SU-DHL-6 (cell line): ENCODE data around the gene PCDH18.

Source experiments
- CTCF ChIP-seq: fragments of 200-600 bp; sonication (generic); IDR thresholded peaks from one replicate; pipeline ENCODE4 v1.5.1; 2017; ENCODE audit warnings: antibody characterized with exemption, mild to moderate bottlenecking, low read length, moderate library complexity; ENCODE audit not compliant: insufficient read depth, poor library complexity, severe bottlenecking
- EZH2phosphoT487 ChIP-seq: fragments of 200-600 bp; sonication (generic), shearing (Covaris generic); conservative IDR thresholded peaks from 2 replicates; pipeline ENCODE4 v1.6.1; 2018; ENCODE audit warnings: mild to moderate bottlenecking, antibody characterized with exemption, low read length, moderate library complexity, mixed read lengths

- TF ChIP-seq CTCF (no peak), EZH2phosphoT487 (no peak)
These were observed 8.1 kb upstream of the PCDH18 start for GRCh38 chr4:137540356-137540755.
